Bronchial epithelial cell (primary cell): ENCODE measurements around the gene NOB1. TPM values are rescaled to one million over a fixed set of nuclear protein-coding genes. Genes with fewer than 3 reads are reported as not detected.
A peak's percentile ranks its signal among the peaks of the same experiment; 100 is the strongest.

Experiments used
- DNase-seq: peaks from one replicate; pipeline ENCODE4 v3.0.0-alpha.2; 2010; ENCODE audit warnings: low read depth
- FAIRE-seq: peaks from 2 replicates; lab custom pipeline; 2011; peaks lifted over from hg19 to GRCh38; lab: Jason Lieb, UNC
- H3K27me3 ChIP-seq: 2 replicates; pipeline ENCODE4 v1.5.1; 2011; ENCODE audit warnings: low read length; ENCODE audit not compliant: control insufficient read depth, insufficient read depth
- H3K36me3 ChIP-seq: 2 replicates; pipeline ENCODE4 v1.5.1; 2011; ENCODE audit warnings: low read length; ENCODE audit not compliant: control insufficient read depth, insufficient read depth
- H3K4me3 ChIP-seq: 2 replicates; pipeline ENCODE4 v1.5.1; 2011; ENCODE audit warnings: mild to moderate bottlenecking, low read depth, low read length, control low read depth
- CTCF ChIP-seq: IDR thresholded peaks from 2 replicates; pipeline ENCODE4 v1.5.1; 2011; ENCODE audit warnings: mild to moderate bottlenecking, moderate library complexity, low read length, control low read depth, inconsistent platforms; ENCODE audit not compliant: insufficient read depth, severe bottlenecking
- total RNA-seq: library from RNA; depleted of rRNA; stranded (reverse); fragments of >200 nt; gene quantifications from 2 replicates; pipeline ENCODE4 v1.2.1, GENCODE V29; 2014

NOB1 gene
- total RNA-seq, 1 donor from 2014 or later = 24.7 TPM

DNA sequence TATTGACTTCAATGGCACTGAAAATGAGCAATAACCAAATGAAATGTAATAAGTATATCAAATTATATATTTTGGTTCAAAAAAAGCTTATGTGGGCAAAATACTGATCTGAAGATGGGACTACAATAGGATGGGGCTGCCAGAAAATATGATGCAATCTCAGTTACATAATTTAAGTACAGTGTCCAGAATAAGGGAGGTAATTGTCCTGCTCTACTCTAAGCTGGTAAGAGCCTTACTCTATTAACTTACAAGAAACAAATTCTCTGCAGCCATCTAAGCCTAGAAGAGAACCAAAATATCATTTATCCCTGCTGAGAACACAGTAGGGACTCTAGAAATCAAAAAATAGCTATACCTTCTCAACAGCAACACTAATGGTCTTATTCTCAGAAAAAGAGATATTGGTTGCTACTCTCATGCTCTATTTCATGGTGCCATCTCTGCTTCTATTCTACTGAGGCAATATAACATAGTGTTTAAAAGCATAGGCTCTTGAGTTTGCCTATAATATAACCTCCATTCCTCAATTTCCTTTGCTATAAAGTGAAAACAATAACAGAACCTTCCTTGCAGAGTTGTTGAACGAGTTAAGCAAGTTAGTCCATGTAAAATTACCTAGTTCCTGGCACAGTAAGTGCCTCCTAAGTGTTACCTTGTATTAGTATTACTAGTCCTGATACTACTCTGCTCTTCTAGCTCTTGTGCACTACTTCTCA lies 48.3 kb downstream of the NOB1 start:
- FAIRE-seq = no peak
- no peaks in the 10 kb centered on the region for H3K27me3 ChIP-seq
- peak; percentile 55 for DNase-seq
- TF ChIP-seq CTCF = no peak
- no peak overlapping the region for H3K4me3 ChIP-seq
- no peaks in the 10 kb centered on the region for H3K36me3 ChIP-seq

GRCh38 chr16:69703638-69704037 lies 51.1 kb downstream of the NOB1 start:
- no peak for TF ChIP-seq CTCF
- no peaks in the 10 kb centered on the region for H3K36me3 ChIP-seq
- H3K27me3 ChIP-seq = no peaks in the 10 kb centered on the region
- H3K4me3 ChIP-seq = no peak overlapping the region
- DNase-seq (no peak), FAIRE-seq (no peak)

DNA sequence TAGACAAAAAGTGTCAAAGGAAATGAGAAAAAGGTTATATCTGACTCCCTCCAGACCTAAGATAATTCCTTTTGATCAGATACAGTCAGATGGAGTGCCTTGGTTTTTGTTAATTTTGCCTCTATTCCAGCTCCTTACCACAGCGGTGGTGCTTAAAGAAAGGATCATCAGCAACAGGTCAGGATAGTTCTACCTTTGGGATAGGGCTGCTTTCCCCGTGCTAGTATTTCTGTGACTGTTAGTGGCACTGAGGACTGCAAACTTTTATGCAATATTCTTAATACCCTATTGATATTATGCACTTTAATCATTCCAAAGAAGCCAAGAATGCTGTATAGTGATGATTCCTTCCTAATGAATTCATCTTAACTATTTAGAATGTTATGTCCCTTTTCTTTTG lies 52.9 kb downstream of the NOB1 start:
- peaks cover 2% of the 10 kb centered on the region for H3K36me3 ChIP-seq

DNA sequence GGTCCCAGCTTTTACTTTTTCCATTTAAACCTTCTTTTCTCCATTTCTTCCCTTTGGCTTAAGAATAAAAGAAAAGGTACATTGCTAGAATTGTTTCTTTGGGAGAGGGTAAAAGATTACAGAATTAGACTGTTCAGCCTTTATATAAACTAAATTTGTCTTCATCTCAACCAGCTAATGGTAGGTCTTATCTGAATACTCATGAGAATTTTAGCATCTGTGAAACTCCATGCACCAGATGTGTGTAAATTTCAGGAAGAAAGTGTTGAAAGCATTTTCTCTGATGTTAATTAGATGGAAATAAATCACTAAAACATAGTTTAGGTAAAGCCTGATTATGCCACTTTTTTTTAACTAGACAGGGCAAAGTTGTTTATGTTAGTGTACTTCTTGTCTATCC lies 53.3 kb downstream of the NOB1 start:
- TF ChIP-seq CTCF = no peak
- peaks cover 2% of the 10 kb centered on the region for H3K36me3 ChIP-seq
- DNase-seq = no peak
- H3K4me3 ChIP-seq = no peak overlapping the region
- FAIRE-seq = no peak
- no peaks in the 10 kb centered on the region for H3K27me3 ChIP-seq

More for the DNA sequence above, 52.9 kb downstream of the NOB1 start:
- no peak overlapping the region for H3K4me3 ChIP-seq
- DNase-seq (no peak), FAIRE-seq (no peak)
- no peak for TF ChIP-seq CTCF
- H3K27me3 ChIP-seq = no peaks in the 10 kb centered on the region

DNA sequence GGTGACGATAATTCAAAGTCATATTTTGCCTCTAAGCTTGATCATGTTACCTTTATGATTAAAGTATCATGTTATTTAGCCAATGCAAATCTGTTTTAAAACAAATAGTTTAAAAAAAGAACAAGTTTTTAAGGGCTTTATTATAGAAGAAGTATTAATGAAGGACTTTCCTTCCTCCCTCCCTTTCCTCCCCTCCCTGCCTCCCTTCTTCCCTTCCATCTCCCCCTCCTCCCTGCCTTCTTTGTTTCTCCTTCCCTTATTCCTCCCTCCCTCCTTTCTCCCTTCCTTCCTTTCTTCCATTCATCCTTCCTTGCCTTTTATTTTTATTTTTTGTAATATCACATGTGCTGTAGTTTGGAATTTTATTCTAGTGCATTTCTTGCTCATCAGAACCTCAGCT lies 54.8 kb downstream of the NOB1 start:
- Histone ChIP-seq H3K36me3 (peaks cover 2% of the 10 kb centered on the region), H3K4me3 (no peak overlapping the region), H3K27me3 (no peaks in the 10 kb centered on the region)
- no peak for DNase-seq
- TF ChIP-seq CTCF = no peak
- no peak for FAIRE-seq

DNA sequence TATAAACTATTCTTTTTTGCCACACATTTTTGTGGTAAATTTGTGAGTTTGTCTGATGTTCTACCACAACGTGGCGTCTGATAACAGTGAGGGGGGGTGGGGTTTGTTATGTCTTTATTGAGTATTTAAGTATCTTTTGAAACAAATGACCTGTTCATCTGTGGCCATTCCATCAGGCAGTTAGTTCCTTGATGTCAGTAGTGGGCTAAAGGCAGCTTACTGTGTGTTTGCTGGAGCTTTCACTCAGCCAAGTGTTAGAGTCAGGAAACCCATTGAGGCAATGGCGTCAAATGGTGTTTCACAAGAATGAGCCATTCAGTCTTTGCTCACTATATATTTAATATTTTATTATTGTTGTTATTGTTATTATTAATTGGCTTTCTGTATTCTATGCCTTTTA lies 56.3 kb downstream of the NOB1 start:
- Histone ChIP-seq H3K27me3 (no peaks in the 10 kb centered on the region), H3K4me3 (no peak overlapping the region), H3K36me3 (peaks cover 4% of the 10 kb centered on the region)
- TF ChIP-seq CTCF = no peak
- no peak for DNase-seq
- FAIRE-seq = no peak
